Gastroesophageal sphincter (tissue), 3 donors: Measurements from ENCODE around the gene TOMM22.

ENCODE experiments used
- CTCF ChIP-seq, 4 experiments: fragments of 200-600 bp in 2 of 4; fragments of 450-650 bp in 2 of 4; sonication (generic) in 1 of 4; IDR thresholded peaks; one replicate each; pipeline ENCODE4 v1.5.1; 2017 to 2019; ENCODE audit warnings: antibody characterized with exemption in 4 of 4, mild to moderate bottlenecking in 2 of 4, moderate library complexity in 2 of 4
- EP300 ChIP-seq: sonication (generic); formaldehyde crosslinking; IDR thresholded peaks from one replicate; pipeline ENCODE4 v1.6.1; 2017; ENCODE audit warnings: antibody characterized with exemption, mild to moderate bottlenecking
- POLR2A ChIP-seq, 2 donors: fragments of 450-650 bp; IDR thresholded peaks; one replicate each; pipeline ENCODE4 v1.6.1; 2017; ENCODE audit warnings: antibody characterized with exemption in 2 of 2, mild to moderate bottlenecking in 2 of 2, moderate library complexity in 1 of 2

- no peak for TF ChIP-seq CTCF (IDR thresholded peaks at IDR 0.05)
- TF ChIP-seq POLR2A (IDR thresholded peaks at IDR 0.05): no peak
- no peak for TF ChIP-seq EP300
These were observed 15.1 kb downstream of the TOMM22 start for GRCh38 chr22:38696606-38697424.
